B cell (primary cell): ENCODE data around the gene FXR2. TPM values are rescaled to one million over a fixed set of nuclear protein-coding genes. Genes with fewer than 3 reads are reported as not detected.
"Not testable (repeated sequence)": the region's sequence is repeated elsewhere in the genome, so short reads cannot be mapped to it uniquely, and the experiment has no call there.

Experiments used
- ATAC-seq: fragments of 200-7000 bp; cut with Tn5 transposase; one replicate; pipeline ENCODE4 v1.10.0; 2021; ENCODE audit warnings: low read depth, mild to moderate bottlenecking, moderate number of reproducible peaks, moderate library complexity
- CTCF ChIA-PET: fragments of 350-600 bp; sonication (Branson Sonifier 250); formaldehyde crosslinking; loops from one replicate; lab custom pipeline; 2021; ENCODE audit warnings: antibody characterized with exemption, inconsistent platforms; lab: Charles Lee
- POLR2A ChIA-PET: fragments of 350-600 bp; sonication (Branson Sonifier 250); formaldehyde crosslinking; loops from one replicate; lab custom pipeline; 2021; ENCODE audit warnings: antibody characterized with exemption; lab: Charles Lee
- DNase-seq: peaks from one replicate; pipeline ENCODE4 v3.0.0; 2013
- H2AFZ ChIP-seq: 2 replicates; pipeline ENCODE4 v1.6.1; 2012; ENCODE audit warnings: mild to moderate bottlenecking, low read depth, low read length; ENCODE audit not compliant: insufficient read depth, poor library complexity, severe bottlenecking
- H3K27ac ChIP-seq, 2 donors: 1 replicate in 1 of 2; 2 replicates in 1 of 2; pipeline ENCODE4 v1.5.1; 2012 to 2013; ENCODE audit warnings: low read length in 2 of 2, mild to moderate bottlenecking in 2 of 2, moderate library complexity in 1 of 2
- H3K27me3 ChIP-seq, 4 experiments: fragments of 200-600 bp in 1 of 4; sonication (generic) in 1 of 4; replicated peaks in 1 of 4; 1 replicate in 2 of 4; 2 replicates in 2 of 4; pipeline versions ENCODE4 v1.6.1 to v1.7.0; 2013 to 2016; ENCODE audit warnings: low read length in 3 of 4, mild to moderate bottlenecking in 2 of 4, mixed read lengths in 1 of 4, moderate library complexity in 1 of 4; ENCODE audit not compliant: insufficient read depth in 4 of 4, control insufficient read depth in 3 of 4; ENCODE audit errors: control extremely low read depth in 1 of 4
- H3K36me3 ChIP-seq, 2 experiments: replicated peaks in 1 of 2; 1 replicate in 1 of 2; 2 replicates in 1 of 2; pipeline versions ENCODE4 v1.6.1 to v1.7.1; 2013; ENCODE audit warnings: low read length in 1 of 2; ENCODE audit not compliant: insufficient read depth in 2 of 2, control insufficient read depth in 1 of 2; ENCODE audit errors: control extremely low read depth in 1 of 2, extremely low read depth in 1 of 2
- H3K4me1 ChIP-seq, 2 donors: fragments of 200-600 bp in 1 of 2; sonication (generic) in 1 of 2; 1 replicate in 1 of 2; 2 replicates in 1 of 2; pipeline versions ENCODE4 v1.5.1 to v1.6.1; 2013 to 2017; ENCODE audit warnings: low read length in 2 of 2; ENCODE audit not compliant: control insufficient read depth in 2 of 2, insufficient read depth in 2 of 2
- H3K4me2 ChIP-seq: replicated peaks from 2 replicates; pipeline ENCODE3; 2012; ENCODE audit warnings: mild to moderate bottlenecking, low read depth, low read length; ENCODE audit not compliant: poor library complexity, severe bottlenecking
- H3K4me3 ChIP-seq, 5 experiments: fragments of 200-600 bp in 1 of 5; sonication (generic) in 1 of 5; 1 replicate in 3 of 5; 2 replicates in 2 of 5; pipeline versions ENCODE4 v1.5.1 to v1.7.0; 2011 to 2016; ENCODE audit warnings: low read length in 4 of 5, mild to moderate bottlenecking in 4 of 5, low read depth in 2 of 5, control low read depth in 1 of 5, moderate library complexity in 1 of 5; ENCODE audit not compliant: insufficient read depth in 1 of 5; ENCODE audit errors: control extremely low read depth in 1 of 5, extremely low read depth in 1 of 5
- H3K79me2 ChIP-seq: fragments of 200-600 bp; sonication (generic); one replicate; pipeline ENCODE4 v1.6.0; 2016; ENCODE audit warnings: low read length; ENCODE audit not compliant: control insufficient read depth, insufficient read depth
- H3K9ac ChIP-seq: fragments of 200-600 bp; sonication (generic); 2 replicates; pipeline ENCODE4 v1.6.1; 2017; ENCODE audit warnings: mild to moderate bottlenecking, low read length, moderate library complexity
- H3K9me3 ChIP-seq, 3 donors: one replicate each; pipeline versions ENCODE4 v1.6.1 to v1.7.1; 2013; ENCODE audit warnings: low read length in 2 of 3; ENCODE audit not compliant: control insufficient read depth in 2 of 3, insufficient read depth in 1 of 3; ENCODE audit errors: control extremely low read depth in 1 of 3
- H4K20me1 ChIP-seq: 2 replicates; pipeline ENCODE4 v1.6.0; 2012; ENCODE audit warnings: mild to moderate bottlenecking, low read length; ENCODE audit not compliant: insufficient read depth, control insufficient read depth, poor library complexity, severe bottlenecking
- H3K27ac Mint-ChIP-seq: one replicate; pipeline ENCODE4 v1.8.0; 2021; ENCODE audit warnings: mixed read lengths
- H3K27me3 Mint-ChIP-seq: one replicate; pipeline ENCODE4 v1.8.0; 2021; ENCODE audit warnings: mixed read lengths
- H3K4me1 Mint-ChIP-seq: one replicate; pipeline ENCODE4 v1.8.0; 2021; ENCODE audit warnings: mixed read lengths
- H3K4me3 Mint-ChIP-seq: one replicate; pipeline ENCODE4 v1.8.0; 2021; ENCODE audit warnings: mixed read lengths
- H3K9me3 Mint-ChIP-seq: one replicate; pipeline ENCODE4 v1.8.0; 2022; ENCODE audit warnings: mixed read lengths; ENCODE audit not compliant: insufficient read depth
- EZH2 ChIP-seq: IDR thresholded peaks from 2 replicates; pipeline ENCODE4 v1.6.1; 2012; ENCODE audit warnings: borderline replicate concordance, low read depth, mild to moderate bottlenecking, moderate library complexity, low read length; ENCODE audit not compliant: insufficient read depth, poor library complexity, severe bottlenecking
- WGBS: methylation state at CpG from one replicate; pipeline ENCODE4 v1.1.5; 2013; ENCODE audit warnings: missing lambda C conversion rate; ENCODE audit not compliant: insufficient coverage; 5-methylcytosine and 5-hydroxymethylcytosine counted together
- intact Hi-C: fragments of 100-400 bp; cut with micrococcal nuclease; formaldehyde crosslinking; loops from one replicate; pipeline ENCODE4 v1.10.0; 2022
- polyA plus RNA-seq: library from polyadenylated mRNA; depleted of rRNA; stranded (reverse); fragments of >200 nt; gene quantifications from 2 replicates; pipeline ENCODE4 v1.2.3, GENCODE V29; 2012
- total RNA-seq, 2 donors: library from RNA; stranded (reverse); fragments of 120-200 nt in 1 of 2; gene quantifications; 1 replicate in 1 of 2; 2 replicates in 1 of 2; pipeline versions ENCODE4 v1.2.3 to v1.2.4, GENCODE V29; 2013 to 2022
- TF ChIP-seq, protein P1 (sequence below): fragments of 200-600 bp; IDR thresholded peaks from one replicate; pipeline ENCODE4 v1.8.0; 2022; ENCODE audit warnings: antibody characterized with exemption, mild to moderate bottlenecking

FXR2 gene
- total and polyA plus RNA-seq, 2 donors (not counting 1 experiment from before 2014, with no cell fraction given): 37.2 to 45.8 TPM

DNA sequence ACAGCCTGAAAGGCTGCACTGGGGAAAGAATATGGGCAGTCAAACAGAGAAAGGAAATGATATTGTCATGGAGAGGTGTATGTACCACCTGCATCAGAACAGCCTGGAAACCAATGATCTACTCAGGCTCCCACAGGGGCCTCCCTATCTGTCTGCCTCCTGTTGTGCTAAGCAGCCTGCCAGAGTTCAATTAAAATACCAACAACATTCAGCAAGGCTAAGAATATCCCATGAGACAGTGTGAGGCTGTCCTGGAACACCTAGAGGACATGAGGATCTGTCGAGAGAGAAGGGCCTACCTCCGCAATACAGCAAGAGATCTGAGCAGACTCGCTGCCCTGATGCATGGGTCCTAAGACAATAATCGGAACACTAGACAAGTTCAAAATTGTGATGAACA lies 8.4 kb downstream of the FXR2 start:
- H3K36me3 ChIP-seq: peaks cover 2 to 40% of the 10 kb centered on the region in 2 experiments
- WGBS: 96% methylated on average over 3 of the region's 4 CpGs
- no peaks in the 10 kb centered on the region for H3K9me3 Mint-ChIP-seq
- H3K27me3 ChIP-seq: no peaks in the 10 kb centered on the region
- no peak overlapping the region for H3K9ac ChIP-seq
- peaks cover 27% of the 10 kb centered on the region for H4K20me1 ChIP-seq
- peaks cover 7% of the 10 kb centered on the region for H3K4me1 Mint-ChIP-seq
- H3K79me2 ChIP-seq: peaks cover 46% of the 10 kb centered on the region
- H3K4me3 ChIP-seq: no peak overlapping the region
- H3K27ac Mint-ChIP-seq: no peak overlapping the region
- no peak overlapping the region for H3K4me3 Mint-ChIP-seq
- POLR2A ChIA-PET: no interaction called here
- no peak for DNase-seq
- no peak for ATAC-seq
- H2AFZ ChIP-seq: no peak overlapping the region
- intact Hi-C loops: no loop called here
- CTCF ChIA-PET: interaction anchor here (0.8 kb wide), 1 partner anchor 26 kb away, joined by 3 read pairs; no protein-coding TSS in a partner anchor
- TF ChIP-seq EZH2: no peak
- TF ChIP-seq, protein P1, sequence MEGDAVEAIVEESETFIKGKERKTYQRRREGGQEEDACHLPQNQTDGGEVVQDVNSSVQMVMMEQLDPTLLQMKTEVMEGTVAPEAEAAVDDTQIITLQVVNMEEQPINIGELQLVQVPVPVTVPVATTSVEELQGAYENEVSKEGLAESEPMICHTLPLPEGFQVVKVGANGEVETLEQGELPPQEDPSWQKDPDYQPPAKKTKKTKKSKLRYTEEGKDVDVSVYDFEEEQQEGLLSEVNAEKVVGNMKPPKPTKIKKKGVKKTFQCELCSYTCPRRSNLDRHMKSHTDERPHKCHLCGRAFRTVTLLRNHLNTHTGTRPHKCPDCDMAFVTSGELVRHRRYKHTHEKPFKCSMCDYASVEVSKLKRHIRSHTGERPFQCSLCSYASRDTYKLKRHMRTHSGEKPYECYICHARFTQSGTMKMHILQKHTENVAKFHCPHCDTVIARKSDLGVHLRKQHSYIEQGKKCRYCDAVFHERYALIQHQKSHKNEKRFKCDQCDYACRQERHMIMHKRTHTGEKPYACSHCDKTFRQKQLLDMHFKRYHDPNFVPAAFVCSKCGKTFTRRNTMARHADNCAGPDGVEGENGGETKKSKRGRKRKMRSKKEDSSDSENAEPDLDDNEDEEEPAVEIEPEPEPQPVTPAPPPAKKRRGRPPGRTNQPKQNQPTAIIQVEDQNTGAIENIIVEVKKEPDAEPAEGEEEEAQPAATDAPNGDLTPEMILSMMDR: no peak
- no peaks in the 10 kb centered on the region for H3K9me3 ChIP-seq
- no peaks in the 10 kb centered on the region for H3K4me1 ChIP-seq
- no peak overlapping the region for H3K27ac ChIP-seq
- H3K4me2 ChIP-seq: no peak overlapping the region
- no peaks in the 10 kb centered on the region for H3K27me3 Mint-ChIP-seq

DNA sequence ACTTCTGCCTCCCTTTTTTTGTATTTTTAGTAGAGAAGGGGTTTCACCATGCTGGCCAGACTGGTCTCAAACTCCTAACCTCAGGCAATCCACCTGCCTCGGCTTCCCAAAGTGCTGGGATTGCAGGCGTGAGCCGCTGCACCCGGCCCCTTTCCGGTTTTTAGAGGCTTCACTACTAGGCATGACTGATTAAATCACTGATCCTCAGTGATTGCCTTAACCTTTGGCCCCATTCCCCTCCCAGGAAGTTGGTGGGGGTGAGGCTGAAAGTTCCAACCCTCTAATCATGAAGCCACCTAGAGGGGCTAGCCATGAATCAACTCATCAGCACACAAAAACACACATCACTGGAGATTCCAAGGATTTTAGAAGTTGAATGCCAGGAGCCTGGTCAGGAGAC lies 17.1 kb downstream of the FXR2 start:
- H4K20me1 ChIP-seq, CTCF ChIA-PET, H3K4me1 ChIP-seq, H3K9me3 ChIP-seq, H3K27me3 ChIP-seq, POLR2A ChIA-PET, H3K27ac ChIP-seq, intact Hi-C loops, DNase-seq, H3K4me3 Mint-ChIP-seq, H3K4me2 ChIP-seq, H3K9ac ChIP-seq, H3K27me3 Mint-ChIP-seq, ATAC-seq, H3K9me3 Mint-ChIP-seq, H3K79me2 ChIP-seq, H3K4me1 Mint-ChIP-seq, H3K4me3 ChIP-seq, H2AFZ ChIP-seq, H3K27ac Mint-ChIP-seq: not testable (repeated sequence)
- peaks cover 3 to 75% of the 10 kb centered on the region in 2 experiments for H3K36me3 ChIP-seq
- WGBS: no CpG with 5 or more reads among the region's 5 CpGs
